Measurements from ENCODE around the gene PIP4K2A. TPM values are rescaled to one million over a fixed set of nuclear protein-coding genes. Genes with fewer than 3 reads are reported as not detected.

Gene PIP4K2A
- total and polyA plus RNA-seq, 2 of the 13 experiments (the other 11 are each of a cell fraction or from before 2014, with no cell fraction given), result 9.1 to 22.6 TPM

DNA sequence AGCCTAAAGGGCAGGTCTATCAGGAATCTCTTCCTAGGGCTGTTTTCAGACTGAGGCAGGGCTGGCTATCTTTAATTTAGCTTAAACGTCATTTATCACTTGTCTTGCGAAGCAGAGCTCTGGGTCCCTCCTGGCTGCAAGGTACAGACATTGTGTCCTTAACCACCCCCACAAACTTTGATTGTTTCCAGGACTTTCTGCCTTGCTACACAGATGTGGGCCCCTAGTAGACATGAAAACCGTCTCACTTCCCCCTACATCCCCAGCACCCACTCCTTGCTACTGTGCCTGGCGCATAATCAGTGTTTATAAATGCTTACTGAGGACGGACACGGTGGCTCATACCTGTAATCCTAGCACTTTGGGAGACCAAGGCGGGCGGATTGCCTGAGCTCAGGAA, 54.5 kb downstream of the PIP4K2A start:
- peaks cover 40% of the 10 kb centered on the region for H3K4me1 ChIP-seq (ENCODE audit: insufficient read depth, low read length)
- BruUV-seq (replicated peaks), result no TSS peak
- CTCF ChIA-PET (ENCODE audit: low intra/inter-chr PET ratio, low total read pairs), result no interaction called here
- WGBS (ENCODE audit: low lambda C conversion rate), result over 99% methylated on average over 8 of the region's 8 CpGs
- intact Hi-C loops (cut with micrococcal nuclease; ENCODE audit: unreplicated experiment) (loop anchor here (5.0 to 10.0 kb wide), 2 partner anchors 33 to 55 kb away; partner anchors contain the start of gene PIP4K2A), in situ Hi-C loops (cut with HindIII; ENCODE audit: extremely low pct_ligation_motif_present, low pct_unique_long_range_greater_than_20kb) (no loop called here)
- H3K4me2 ChIP-seq (ENCODE audit: low read depth, low read length), result no peak overlapping the region
- ATAC-seq (no peak), DNase-seq (ENCODE audit: low spot score) (no peak), FAIRE-seq (no peak)
- POLR2A ChIA-PET, result no interaction called here
- no peak overlapping the region for H2AFZ ChIP-seq (ENCODE audit: low read length)
- H3K4me3 ChIP-seq (replicated peaks in 1 of 3; ENCODE audit: insufficient read depth in 1 of 3, low read depth in 2 of 3, low read length in 3 of 3), result no peak overlapping the region
- H3K9me3 ChIP-seq (ENCODE audit: low read length), result no peaks in the 10 kb centered on the region
- no peaks in the 10 kb centered on the region for H3K27me3 ChIP-seq (ENCODE audit: control insufficient read depth in 1 of 2, insufficient read depth in 2 of 2, low read length in 2 of 2)
- TF ChIP-seq MED8 (CRISPR knock-in tag; IDR thresholded peaks at IDR 0.05; ENCODE audit: insufficient replicate concordance) (no peak), ZNF629 (CRISPR knock-in tag; conservative IDR thresholded peaks at IDR 0.05) (no peak), TCF7L2 (IDR thresholded peaks at IDR 0.05; ENCODE audit: low read depth, low read length) (no peak), ZNF788 (CRISPR knock-in tag; IDR thresholded peaks at IDR 0.05; ENCODE audit: borderline replicate concordance) (no peak), HES4 (CRISPR knock-in tag; IDR thresholded peaks at IDR 0.05; ENCODE audit: borderline replicate concordance) (no peak), THYN1 (CRISPR knock-in tag; IDR thresholded peaks at IDR 0.05; ENCODE audit: borderline replicate concordance, low read depth) (no peak), RXRA (CRISPR knock-in tag; IDR thresholded peaks at IDR 0.05) (no peak), CENPX (CRISPR knock-in tag; IDR thresholded peaks at IDR 0.05) (no peak), SMAD9 (CRISPR knock-in tag; IDR thresholded peaks at IDR 0.05) (no peak)
- TF ChIP-seq, protein P1, sequence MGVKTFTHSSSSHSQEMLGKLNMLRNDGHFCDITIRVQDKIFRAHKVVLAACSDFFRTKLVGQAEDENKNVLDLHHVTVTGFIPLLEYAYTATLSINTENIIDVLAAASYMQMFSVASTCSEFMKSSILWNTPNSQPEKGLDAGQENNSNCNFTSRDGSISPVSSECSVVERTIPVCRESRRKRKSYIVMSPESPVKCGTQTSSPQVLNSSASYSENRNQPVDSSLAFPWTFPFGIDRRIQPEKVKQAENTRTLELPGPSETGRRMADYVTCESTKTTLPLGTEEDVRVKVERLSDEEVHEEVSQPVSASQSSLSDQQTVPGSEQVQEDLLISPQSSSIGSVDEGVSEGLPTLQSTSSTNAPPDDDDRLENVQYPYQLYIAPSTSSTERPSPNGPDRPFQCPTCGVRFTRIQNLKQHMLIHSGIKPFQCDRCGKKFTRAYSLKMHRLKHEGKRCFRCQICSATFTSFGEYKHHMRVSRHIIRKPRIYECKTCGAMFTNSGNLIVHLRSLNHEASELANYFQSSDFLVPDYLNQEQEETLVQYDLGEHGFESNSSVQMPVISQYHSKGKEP (CRISPR knock-in tag; IDR thresholded peaks at IDR 0.05), result no peak
- TF ChIP-seq, protein P2, sequence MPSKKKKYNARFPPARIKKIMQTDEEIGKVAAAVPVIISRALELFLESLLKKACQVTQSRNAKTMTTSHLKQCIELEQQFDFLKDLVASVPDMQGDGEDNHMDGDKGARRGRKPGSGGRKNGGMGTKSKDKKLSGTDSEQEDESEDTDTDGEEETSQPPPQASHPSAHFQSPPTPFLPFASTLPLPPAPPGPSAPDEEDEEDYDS (CRISPR knock-in tag; IDR thresholded peaks at IDR 0.05), result no peak
- TF ChIP-seq, protein P3, sequence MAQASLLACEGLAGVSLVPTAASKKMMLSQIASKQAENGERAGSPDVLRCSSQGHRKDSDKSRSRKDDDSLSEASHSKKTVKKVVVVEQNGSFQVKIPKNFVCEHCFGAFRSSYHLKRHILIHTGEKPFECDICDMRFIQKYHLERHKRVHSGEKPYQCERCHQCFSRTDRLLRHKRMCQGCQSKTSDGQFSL (CRISPR knock-in tag; IDR thresholded peaks at IDR 0.05), result no peak
- H3K9ac ChIP-seq (ENCODE audit: insufficient read depth, low read depth, low read length), result no peak overlapping the region
- no peak overlapping the region for H3K27ac ChIP-seq (ENCODE audit: extremely low read length, insufficient read depth, low read length)
- no peaks in the 10 kb centered on the region for H4K20me1 ChIP-seq (ENCODE audit: insufficient read depth, low read length)
- no peaks in the 10 kb centered on the region; a peak in 1 of 5 replicates for H3K36me3 ChIP-seq (replicated peaks in 1 of 2; ENCODE audit: control insufficient read depth in 1 of 2, insufficient read depth in 2 of 2, low read length in 2 of 2)
- H3K79me2 ChIP-seq (ENCODE audit: insufficient read depth, low read length), result peaks cover 15% of the 10 kb centered on the region
